Stimulated activated CD8-positive, alpha-beta memory T cell treated with anti-CD3 and anti-CD28 coated beads, Interleukin-7, amount 100 ng/mL, for 24 hours (primary cell): Measurements from ENCODE around the gene ADCYAP1R1.

Experiments used
- DNase-seq: peaks from one replicate; pipeline ENCODE4 v3.0.0-alpha.2; 2020; ENCODE audit warnings: low read depth

Gene ADCYAP1R1

DNA sequence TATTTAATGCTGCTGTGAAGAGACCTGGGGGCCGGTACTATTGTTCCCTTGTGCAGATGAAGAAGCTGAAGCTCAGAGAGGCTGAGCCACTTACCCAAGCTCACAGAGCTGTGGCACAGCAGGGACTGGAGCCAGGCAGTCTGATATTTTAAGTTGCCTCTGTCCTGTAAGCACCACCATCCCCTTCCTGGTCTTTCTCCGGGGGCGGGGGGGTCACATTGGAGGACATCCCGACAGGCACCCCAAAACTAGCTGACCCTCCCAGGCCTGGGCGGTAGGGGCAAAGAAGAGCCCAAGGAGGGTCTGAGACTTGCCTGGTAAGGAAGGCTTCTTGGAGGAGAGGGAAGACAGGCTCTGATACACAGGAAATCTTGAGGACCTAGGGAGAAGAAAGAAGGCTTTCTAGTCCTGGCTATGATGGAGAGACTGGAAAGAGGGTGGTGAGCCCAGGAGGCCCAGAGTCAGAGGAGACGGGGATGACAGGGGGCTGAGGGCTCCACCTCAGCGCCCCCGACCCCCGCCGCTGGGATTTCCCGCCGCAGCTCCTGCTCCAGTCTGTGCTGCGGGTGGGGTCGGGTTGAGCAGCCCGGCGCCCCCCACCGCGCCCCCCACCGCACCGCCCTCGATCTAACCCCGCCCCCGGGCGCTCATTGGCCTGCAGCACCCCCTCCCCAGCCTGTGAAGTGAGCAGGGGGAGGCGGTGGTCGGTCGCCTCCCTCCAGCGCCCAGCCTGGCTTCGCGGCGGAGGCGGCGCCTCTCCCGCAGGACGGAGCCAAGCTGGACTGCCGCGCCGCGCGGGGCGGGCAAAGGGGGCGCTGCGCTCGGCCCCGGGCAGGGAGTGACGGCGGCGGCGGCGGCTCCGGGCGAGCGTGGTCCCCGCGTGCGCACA, at the start of gene ADCYAP1R1:
Gene ADCYAP1R1, plus strand, starts transcription at position 711 of the 889 bp plus-strand sequence. CDS start 10,957 bp downstream, outside the sequence.
- DNase-seq: no peak

DNA sequence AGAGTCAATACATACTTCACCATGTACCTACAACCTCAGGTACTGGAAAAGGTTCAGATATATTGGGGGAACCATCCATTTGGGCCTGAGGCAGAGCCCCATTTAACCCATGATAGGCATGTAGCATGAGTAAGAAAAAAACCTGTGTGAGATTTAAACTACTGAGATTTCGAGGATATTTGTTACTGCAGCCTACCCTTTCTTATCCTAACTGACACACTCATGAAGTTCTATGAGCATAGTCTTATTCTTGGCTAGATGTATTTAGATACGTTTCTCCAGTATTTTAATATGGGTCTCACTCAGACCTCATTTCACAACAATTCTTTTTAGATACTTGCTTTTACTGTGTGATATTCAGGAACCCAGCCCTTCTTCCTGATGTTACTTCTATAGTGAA, 49.0 kb upstream of the ADCYAP1R1 start:
- no peak for DNase-seq

DNA sequence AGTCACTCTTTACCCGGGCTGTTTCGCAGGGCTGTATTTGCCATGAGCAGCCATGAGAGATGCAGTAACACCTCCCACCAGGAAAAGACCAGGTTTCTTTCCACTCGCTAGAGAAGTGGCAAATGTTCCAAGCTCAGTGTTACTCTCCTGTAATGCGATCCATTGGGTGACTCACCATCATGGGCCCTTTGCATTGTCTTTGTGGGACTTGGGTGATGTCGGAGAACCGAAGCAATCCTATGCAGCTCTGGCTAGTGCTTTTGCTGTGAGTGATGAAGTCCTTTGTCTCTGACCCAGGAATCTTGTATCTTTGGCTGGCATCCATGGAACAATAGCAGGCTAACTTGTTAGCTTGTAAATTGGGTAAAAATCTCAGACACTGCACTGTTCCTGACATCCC, 48.4 kb upstream of the ADCYAP1R1 start:
- DNase-seq: no peak

DNA sequence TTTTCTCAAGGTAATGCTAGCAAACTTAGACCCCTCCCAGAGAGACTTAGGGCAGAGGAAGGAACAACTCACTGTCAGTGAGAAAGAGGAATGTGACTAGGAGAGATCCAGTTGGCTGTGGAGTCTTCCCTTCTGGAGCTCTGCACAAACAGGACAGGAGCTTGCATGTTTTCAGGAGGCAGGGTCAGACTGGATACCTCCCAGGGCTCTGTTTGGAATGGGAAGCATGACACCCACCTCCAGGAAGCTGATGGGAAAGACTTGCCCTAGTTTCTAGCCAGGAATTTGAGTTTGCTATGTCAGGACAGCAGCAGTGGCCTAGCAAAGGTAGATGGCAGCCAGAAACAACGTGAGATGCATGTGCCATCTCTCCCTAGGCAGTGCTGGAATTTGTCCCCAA, 47.7 kb upstream of the ADCYAP1R1 start:
- DNase-seq: no peak

DNA sequence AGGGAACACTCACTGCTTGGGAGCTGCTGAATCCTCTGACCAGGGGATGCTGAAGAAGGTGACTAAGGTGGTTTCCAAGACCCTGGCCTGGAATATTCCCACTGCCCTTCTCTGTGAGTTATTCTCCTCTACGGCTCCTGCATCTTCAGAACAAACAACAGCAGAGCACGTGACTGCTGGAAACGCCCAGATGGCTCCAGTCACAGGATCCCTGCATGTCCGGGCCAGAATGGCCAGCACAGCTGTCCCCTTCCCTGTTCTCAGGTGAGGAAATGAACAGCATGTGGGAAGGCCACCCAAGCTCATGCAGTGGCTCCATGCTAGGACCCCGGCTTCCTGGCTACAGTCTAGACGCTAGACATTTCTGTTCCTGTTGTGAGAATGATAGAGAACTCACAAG, 45.3 kb upstream of the ADCYAP1R1 start:
- DNase-seq: no peak

DNA sequence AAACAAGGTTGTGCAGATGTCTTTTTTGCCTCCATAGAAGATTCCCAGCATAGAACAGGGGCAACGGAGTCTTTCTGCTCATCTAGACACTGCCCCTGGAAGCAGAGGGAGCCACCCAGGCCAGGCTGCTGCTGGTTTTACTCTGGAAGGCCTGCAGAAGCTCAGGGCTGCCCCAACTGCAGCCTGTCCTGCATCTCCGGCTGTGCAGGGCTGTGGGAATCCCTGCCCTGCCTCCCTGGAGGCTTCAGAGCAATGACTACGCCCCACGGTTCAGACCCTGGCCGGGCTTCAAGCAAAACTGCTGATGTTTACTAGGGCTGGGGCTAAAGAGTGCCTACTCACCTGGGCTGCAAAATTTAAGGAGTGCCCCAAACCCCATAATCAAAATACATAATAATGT, 44.5 kb upstream of the ADCYAP1R1 start:
- no peak for DNase-seq

DNA sequence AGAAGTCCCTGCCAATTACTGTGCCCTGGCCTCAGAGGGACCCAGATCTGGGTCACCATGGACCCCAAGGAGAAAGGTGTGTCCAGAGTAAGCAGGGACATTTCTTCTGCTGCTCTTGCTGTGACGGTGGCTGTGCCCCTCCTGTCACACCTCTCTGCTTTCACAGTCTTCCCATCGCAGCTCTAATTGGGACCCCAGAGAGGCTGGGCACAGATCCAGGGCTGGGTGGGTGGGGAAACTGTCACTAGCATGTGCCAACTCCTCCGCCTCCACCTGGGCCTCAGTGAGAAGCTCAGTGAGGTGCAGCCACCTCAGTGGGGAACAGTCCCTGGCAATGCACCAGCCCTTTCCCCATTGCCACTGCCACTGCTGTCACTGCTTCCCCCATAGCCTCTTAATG, 37.3 kb upstream of the ADCYAP1R1 start:
- no peak for DNase-seq

DNA sequence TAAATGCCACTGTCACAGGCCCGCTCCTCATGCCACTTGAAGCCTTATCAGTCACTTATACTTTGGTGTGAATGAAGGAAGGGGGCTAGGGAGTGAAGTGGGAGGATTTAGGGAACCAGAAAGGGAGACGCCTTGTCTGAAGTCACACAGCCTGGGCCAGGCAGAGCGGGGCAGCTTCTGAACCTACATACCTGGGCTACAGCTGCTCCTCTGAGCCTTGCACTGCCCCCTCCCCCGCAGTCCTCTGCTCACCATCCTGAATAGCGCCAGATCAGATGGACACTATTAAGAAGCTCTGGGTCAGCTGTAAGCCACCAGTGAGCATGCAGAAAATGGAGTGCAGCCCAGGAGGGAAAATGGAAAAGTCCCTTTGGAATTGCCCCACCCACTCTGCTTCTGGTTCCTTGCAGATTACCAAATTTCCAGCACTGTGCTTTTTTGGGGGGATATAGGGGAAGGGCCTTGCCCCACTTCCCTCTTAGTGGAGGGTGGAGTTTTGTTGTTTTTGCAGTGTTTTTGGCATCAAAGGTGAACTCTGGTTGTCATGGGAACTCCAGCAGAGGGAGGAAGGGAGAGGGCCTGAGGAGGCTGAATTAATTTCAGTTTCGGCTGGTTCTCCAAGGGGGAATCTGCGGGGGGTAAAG, 35.0 kb upstream of the ADCYAP1R1 start:
- DNase-seq: no peak

DNA sequence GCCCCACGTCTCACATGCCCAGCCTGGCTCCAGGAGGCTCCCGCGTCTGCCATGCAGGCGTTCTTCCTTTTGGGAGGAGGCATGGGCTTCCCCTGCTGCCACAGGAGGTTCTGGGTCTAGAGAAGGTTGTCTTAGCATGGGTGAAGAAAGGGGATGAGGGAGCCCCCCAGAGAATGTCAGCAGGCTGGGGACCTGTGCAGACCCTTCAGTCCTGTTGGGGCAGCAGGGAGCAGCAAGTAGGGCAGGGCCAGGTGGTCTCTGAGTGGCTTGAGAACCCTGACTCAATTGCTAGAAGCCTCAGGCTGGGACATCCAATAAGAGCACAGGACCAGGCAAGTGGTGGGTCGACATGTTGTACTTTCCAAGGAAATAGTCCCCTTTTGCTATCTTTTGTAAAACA, 34.4 kb upstream of the ADCYAP1R1 start:
- no peak for DNase-seq

DNA sequence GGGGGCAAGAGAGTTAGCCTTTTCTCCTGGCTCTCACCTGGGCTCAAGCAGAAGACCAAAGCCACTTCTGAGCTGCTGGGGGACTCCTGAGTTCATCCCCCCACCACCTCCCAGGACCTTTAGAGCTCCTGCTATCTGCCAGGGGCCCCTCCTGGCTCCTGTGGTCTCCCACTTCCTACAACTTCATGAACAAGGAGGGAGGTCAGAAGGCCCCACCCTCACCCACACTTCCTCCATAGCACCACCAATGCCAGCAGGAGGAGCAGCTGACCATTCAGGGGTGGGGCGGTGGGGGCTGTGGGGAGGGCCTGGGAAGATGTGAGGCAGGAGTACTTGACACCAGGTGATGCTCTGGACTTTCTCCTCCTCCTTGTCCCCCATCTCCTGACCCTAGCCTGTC, 32.6 kb upstream of the ADCYAP1R1 start:
- DNase-seq: no peak

DNA sequence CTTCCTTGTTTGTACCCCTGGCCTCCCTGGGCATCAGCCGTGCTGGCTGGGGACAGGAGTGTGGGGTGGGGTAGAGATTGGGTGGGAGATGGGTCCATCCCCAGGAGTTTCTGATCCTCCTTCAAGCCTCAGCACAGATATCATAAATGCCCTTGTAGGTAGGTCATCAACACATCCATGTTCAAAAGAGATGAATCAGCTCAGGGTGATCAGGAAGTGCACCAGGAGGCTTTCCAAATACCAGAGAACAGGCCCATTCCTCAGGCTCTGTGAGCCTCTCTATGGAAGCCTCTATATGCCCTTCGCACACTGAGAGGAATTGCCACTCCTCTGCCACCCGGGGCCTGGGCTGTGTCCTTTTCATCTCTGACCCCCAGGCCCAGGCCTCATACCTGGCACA, 31.9 kb upstream of the ADCYAP1R1 start:
- DNase-seq: no peak

DNA sequence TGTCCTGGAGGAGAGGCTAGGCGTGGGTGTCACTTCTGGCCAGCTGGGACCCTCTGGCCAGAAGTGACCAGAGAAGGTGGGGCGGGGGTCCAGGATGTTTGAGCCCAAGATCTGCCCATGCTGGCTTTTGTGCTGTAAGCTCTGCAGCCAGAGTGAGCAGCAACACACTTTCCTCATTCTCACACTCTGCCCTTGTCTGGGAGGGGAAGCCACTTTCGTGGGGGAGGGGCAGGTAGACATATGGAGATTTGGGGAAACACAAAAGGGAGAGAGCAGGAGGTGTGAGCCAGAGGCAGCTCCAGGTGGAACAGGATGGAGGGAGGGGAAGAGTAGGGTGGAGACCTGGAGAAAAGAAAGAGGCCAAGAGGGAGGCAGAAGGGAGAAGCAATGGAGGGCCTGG, 31.5 kb upstream of the ADCYAP1R1 start:
- no peak for DNase-seq

DNA sequence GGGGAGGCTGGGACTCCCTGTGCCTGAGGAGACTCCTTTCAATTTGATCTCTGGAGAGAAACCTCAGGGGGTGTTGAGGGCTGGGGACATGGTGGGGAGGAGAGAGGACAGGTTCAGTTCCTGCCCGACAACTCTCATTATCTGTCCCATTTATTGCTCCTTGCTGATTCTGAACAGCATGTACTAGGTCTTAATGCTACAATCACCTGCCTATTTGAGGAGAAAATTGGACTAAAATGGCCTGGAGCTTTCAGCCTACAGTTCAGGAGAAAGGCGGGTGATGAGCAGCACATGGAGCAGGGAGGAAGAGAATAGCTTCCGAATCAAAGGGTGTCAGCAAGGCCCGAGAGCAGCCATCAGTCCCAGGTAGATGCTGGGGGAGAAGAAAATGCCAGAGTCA, 30.0 kb upstream of the ADCYAP1R1 start:
- DNase-seq: no peak

DNA sequence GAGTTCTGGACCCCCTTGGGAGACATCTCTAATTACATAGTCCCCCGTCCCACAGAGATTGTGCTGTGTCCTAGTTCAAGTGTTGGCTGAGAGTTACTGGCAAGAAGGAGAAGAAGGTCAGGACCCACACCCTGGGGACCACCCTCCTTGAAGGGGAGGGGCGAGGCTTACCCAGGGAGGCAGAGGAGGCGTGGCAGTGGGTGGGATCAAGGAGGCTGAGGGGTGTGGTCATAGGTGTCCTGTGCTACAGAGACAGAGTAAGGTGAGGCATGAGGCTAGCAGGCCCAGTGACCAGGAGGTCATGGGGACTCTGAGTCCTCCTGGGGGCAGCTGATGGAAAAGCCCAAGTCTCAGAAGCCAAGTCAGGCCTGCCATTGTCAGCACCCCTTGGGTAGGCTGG, 29.4 kb upstream of the ADCYAP1R1 start:
- no peak for DNase-seq

DNA sequence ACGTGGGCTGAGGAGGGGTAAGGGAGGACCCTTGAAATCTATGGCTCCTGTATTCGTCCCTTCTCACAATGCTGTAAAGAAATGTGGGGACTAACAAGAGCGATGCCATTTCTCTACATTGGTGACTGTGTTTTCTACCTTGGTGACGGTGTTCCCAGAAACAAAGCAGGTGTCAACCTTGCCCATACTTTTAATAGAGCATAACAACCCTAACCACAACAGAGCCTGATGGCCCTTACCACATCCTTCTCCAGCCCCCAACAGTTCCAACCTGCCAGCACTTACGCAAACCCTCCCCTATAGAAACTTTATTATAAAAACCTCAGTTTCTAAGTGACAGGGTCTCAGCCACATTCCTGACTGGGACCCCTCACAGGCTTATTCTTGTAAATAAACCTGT, 28.2 kb upstream of the ADCYAP1R1 start:
- no peak for DNase-seq

DNA sequence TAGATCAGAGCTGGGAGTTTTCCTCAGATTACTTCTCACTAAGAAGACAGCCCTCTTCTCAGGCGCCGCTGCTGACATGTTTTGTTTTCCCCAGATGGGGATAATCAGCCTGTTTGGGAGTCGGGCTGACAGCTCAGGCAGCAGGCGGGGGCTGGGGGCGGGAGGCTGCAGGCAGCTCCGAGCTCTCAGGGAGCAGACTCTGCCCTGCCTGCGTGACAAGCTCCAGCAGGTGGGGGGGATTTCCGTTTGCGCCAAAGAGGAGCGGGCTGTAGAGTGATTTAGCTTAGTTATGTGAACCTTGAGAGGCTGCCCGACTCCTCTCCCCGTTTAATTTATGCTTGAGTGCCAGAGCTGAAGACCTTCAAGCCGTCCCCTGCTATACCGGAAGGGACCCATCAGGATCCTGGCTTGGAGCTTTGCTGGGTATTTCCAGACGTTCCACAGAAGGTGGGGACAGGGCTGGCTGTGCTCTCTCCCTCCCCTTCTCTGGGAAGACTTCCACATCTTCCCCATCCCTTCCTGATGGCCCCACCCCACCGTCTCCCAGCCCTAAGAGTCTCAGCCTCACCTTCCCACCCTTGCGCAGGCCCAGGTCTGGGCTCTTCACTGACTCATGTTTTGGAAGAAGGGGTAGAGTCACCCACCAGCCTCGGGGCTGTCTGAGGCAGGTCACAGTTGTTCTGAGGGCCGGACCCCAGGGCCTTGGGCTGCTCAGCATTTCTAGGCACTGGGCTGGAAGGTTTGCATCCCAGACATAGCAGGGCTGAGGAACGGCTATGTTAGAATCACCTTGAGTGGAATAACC, 24.7 kb upstream of the ADCYAP1R1 start:
- no peak for DNase-seq

DNA sequence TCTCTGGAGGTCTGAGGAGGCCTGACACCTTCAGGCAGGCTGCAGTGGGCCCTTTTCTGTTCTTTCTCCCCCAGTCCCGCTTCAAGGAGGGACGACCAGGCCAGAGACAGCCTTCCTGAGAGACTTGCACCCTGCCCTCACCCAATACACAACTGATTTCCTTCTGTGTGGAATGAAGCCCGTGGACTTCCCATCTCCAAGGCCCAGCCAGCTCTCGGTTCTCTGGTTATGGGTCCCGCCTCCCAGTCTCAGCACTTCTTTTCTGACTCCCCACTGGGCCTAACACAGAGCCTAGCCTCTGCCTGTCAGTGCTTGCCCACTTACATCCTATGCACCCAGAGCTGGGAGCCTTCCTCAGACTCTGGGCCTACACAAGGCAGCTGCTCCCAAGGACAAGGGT, 24.1 kb upstream of the ADCYAP1R1 start:
- no peak for DNase-seq

DNA sequence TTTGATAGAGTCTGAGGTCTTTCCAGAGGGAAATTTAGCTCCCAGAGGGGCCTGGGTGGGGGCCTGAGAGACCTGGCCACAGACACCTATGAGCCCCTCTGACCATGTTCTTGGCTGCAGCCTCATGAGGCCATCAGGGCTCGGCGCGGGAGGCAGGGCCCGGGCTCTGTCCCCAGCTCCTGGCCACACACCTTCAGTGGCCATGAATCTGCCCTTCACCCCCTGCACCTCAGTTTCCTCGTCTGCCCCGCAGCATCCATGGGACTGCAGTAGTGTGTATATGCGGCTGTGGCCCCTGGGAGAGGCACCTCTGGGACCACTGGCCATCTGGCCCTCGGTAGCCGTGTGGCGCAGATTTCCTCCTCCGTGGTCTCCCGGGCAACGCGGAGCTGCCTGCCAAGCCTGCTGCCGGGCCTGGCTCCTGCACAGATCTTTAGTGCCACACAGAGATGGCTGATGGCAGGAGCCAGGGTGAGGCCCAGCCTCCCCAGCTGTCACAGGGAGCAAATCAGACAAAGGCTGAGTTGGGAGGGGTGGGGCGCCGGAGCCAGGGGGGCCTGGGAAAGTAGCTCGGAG, 23.6 kb upstream of the ADCYAP1R1 start:
- no peak for DNase-seq

DNA sequence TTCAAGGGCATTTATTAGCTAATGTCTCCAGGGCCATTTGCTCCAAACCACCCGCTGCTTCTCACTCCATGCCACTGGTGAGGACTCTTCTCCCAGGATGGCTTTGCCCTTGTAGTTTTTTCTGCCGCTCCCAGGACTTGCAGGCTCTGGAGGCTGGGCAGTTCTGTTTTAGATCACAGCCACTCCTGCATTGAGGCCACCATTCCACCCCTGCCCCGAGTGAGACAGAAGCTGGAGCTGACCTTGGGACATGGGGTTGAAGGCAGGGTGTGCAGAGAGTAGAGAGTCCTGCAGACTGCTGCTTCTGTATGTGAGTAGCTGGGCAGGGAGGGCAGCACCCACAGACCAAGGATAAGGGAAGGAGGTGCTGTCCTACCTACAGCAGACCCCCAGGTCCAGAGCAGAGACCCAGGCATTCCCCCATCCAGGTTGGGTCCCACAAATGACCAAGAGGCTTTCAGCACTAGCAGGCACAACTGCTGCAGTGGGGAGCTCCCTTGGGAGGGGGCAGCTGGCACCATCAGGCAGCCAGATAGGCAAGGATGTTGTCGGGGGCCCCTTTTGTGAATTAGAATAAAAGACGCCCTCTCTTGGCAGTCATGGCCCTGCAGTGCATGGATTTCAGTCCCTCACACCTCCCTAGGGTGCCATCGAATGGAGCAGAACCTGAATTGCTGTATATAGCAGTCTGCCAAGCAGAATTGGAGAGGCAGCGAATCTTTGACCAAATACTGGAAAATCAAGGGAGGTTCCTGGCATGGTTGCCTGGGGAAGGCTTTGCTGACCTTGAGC, 22.7 kb upstream of the ADCYAP1R1 start:
- no peak for DNase-seq

DNA sequence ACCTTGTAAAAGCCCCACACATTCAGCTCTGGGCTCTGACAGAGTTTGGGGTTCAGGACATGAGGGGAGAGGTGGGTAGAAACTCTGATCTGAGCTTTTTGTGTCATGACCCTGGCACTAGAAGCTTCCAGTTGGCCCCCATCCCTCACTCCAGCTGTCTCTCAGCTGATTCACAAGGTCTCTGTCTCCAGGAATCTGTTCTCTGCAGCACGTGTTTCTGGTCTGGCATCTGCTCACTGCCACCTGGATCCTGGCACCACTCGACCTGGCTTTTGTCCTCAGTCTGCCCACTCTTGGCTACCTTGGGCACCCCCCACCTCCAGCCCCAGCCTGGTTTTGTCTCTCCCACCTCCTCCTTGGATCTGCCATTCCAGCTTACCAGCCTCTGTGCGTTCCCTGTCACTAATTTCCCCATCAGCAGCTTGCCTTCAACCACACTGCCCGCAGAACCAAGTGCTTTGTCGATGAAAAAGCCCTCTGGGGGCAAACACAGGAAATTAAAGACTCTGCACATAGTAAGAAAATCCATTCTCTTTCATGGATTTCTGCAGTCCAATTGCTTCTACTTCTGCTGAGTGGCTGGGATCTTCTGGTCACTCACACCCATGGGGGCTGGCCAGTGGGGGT, 18.3 kb upstream of the ADCYAP1R1 start:
- no peak for DNase-seq

DNA sequence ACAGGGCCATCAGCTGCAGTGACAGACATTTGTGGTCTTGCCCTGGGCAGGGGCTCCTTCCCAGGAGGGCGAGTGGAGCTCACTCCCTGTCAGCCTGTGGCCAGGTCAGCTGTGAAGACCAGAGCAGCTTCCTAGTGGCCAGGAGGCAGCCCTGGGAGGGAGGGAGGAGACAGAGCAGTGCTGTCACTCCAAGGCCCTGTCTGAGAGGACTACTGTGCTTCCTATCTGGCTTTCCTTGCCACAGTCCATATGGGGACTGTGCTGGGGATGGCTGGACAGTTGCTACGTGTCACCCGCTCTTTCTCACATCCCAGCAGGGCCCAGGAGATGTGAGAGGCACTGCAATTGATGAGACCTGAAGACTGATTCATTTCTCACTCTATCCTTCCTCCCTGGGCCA, 15.2 kb upstream of the ADCYAP1R1 start:
- DNase-seq: no peak
